ENCODE measurements around the gene UBE2H.
A peak's percentile ranks its signal among the peaks of the same experiment; 100 is the strongest.

Gene UBE2H

GRCh38 chr7:129882531-129882930, 70.2 kb downstream of the UBE2H start:
- Histone ChIP-seq H3K9ac (ENCODE audit: low read length in 5 of 5) (no peak overlapping the region), H3K9me3 (ENCODE audit: control insufficient read depth in 5 of 5, low read length in 5 of 5) (no peaks in the 10 kb centered on the region), H3K27ac (ENCODE audit: low read depth, low read length) (no peak overlapping the region), H3K27me3 (ENCODE audit: control insufficient read depth in 5 of 5, insufficient read depth in 4 of 5, low read length in 5 of 5) (no peaks in the 10 kb centered on the region), H3K36me3 (ENCODE audit: control insufficient read depth in 5 of 5, insufficient read depth in 5 of 5, low read length in 5 of 5) (peaks cover 0 to 12% (median 5%) of the 10 kb centered on the region in 5 donors), H3K4me3 (ENCODE audit: low read depth in 1 of 5, low read length in 5 of 5) (no peak overlapping the region), H3K4me1 (ENCODE audit: control insufficient read depth in 5 of 5, insufficient read depth in 5 of 5, low read length in 5 of 5) (peaks cover 0 to 23% (median 10%) of the 10 kb centered on the region in 5 donors)

- Histone ChIP-seq H3K27me3 (ENCODE audit: control insufficient read depth in 5 of 5, insufficient read depth in 4 of 5, low read length in 5 of 5) (no peaks in the 10 kb centered on the region), H3K27ac (ENCODE audit: low read depth, low read length) (peak overlapping the region; percentile 3), H3K36me3 (ENCODE audit: control insufficient read depth in 5 of 5, insufficient read depth in 5 of 5, low read length in 5 of 5) (peaks cover 0 to 9% (median 6%) of the 10 kb centered on the region in 5 donors), H3K9ac (ENCODE audit: low read length in 5 of 5) (no peak overlapping the region), H3K9me3 (ENCODE audit: control insufficient read depth in 5 of 5, low read length in 5 of 5) (no peaks in the 10 kb centered on the region), H3K4me1 (ENCODE audit: control insufficient read depth in 5 of 5, insufficient read depth in 5 of 5, low read length in 5 of 5) (peaks cover 2 to 37% (median 22%) of the 10 kb centered on the region in 5 donors), H3K4me3 (ENCODE audit: low read depth in 1 of 5, low read length in 5 of 5) (no peak overlapping the region)
These were observed 75.5 kb downstream of the UBE2H start for GRCh38 chr7:129877146-129877792.

GRCh38 chr7:129875745-129876411, 76.9 kb downstream of the UBE2H start:
- Histone ChIP-seq H3K27me3 (ENCODE audit: control insufficient read depth in 5 of 5, insufficient read depth in 4 of 5, low read length in 5 of 5) (no peaks in the 10 kb centered on the region), H3K4me3 (ENCODE audit: low read depth in 1 of 5, low read length in 5 of 5) (no peak overlapping the region), H3K27ac (ENCODE audit: low read depth, low read length) (no peak overlapping the region), H3K36me3 (ENCODE audit: control insufficient read depth in 5 of 5, insufficient read depth in 5 of 5, low read length in 5 of 5) (peaks cover 3 to 9% (median 6%) of the 10 kb centered on the region in 5 donors), H3K4me1 (ENCODE audit: control insufficient read depth in 5 of 5, insufficient read depth in 5 of 5, low read length in 5 of 5) (peaks cover 2 to 43% (median 27%) of the 10 kb centered on the region in 5 donors), H3K9me3 (ENCODE audit: control insufficient read depth in 5 of 5, low read length in 5 of 5) (no peaks in the 10 kb centered on the region), H3K9ac (ENCODE audit: low read length in 5 of 5) (no peak overlapping the region)

- Histone ChIP-seq H3K27me3 (ENCODE audit: control insufficient read depth in 5 of 5, insufficient read depth in 4 of 5, low read length in 5 of 5) (no peaks in the 10 kb centered on the region), H3K4me3 (ENCODE audit: low read depth in 1 of 5, low read length in 5 of 5) (no peak overlapping the region), H3K9ac (ENCODE audit: low read length in 5 of 5) (no peak overlapping the region), H3K4me1 (ENCODE audit: control insufficient read depth in 5 of 5, insufficient read depth in 5 of 5, low read length in 5 of 5) (peaks cover 2 to 44% (median 34%) of the 10 kb centered on the region in 5 donors), H3K27ac (ENCODE audit: low read depth, low read length) (no peak overlapping the region), H3K9me3 (ENCODE audit: control insufficient read depth in 5 of 5, low read length in 5 of 5) (no peaks in the 10 kb centered on the region), H3K36me3 (ENCODE audit: control insufficient read depth in 5 of 5, insufficient read depth in 5 of 5, low read length in 5 of 5) (peaks cover 3 to 9% (median 6%) of the 10 kb centered on the region in 5 donors)
These were observed 77.6 kb downstream of the UBE2H start for GRCh38 chr7:129875160-129875559.

- peaks cover 2 to 48% (median 39%) of the 10 kb centered on the region in 5 donors for H3K4me1 ChIP-seq (ENCODE audit: control insufficient read depth in 5 of 5, insufficient read depth in 5 of 5, low read length in 5 of 5)
These were observed 78.0 kb downstream of the UBE2H start for GRCh38 chr7:129874722-129875121.

GRCh38 chr7:129872054-129872453, 80.7 kb downstream of the UBE2H start:
- H3K36me3 ChIP-seq (ENCODE audit: control insufficient read depth in 5 of 5, insufficient read depth in 5 of 5, low read length in 5 of 5) = peaks cover 0 to 3% (median 3%) of the 10 kb centered on the region in 5 donors
- no peak overlapping the region for H3K27ac ChIP-seq (ENCODE audit: low read depth, low read length)
- H3K4me3 ChIP-seq (ENCODE audit: low read depth in 1 of 5, low read length in 5 of 5) = no peak overlapping the region
- H3K27me3 ChIP-seq (ENCODE audit: control insufficient read depth in 5 of 5, insufficient read depth in 4 of 5, low read length in 5 of 5) = no peaks in the 10 kb centered on the region
- H3K4me1 ChIP-seq (ENCODE audit: control insufficient read depth in 5 of 5, insufficient read depth in 5 of 5, low read length in 5 of 5) = peaks cover 0 to 44% (median 28%) of the 10 kb centered on the region in 5 donors
- no peak overlapping the region for H3K9ac ChIP-seq (ENCODE audit: low read length in 5 of 5)
- H3K9me3 ChIP-seq (ENCODE audit: control insufficient read depth in 5 of 5, low read length in 5 of 5) = no peaks in the 10 kb centered on the region

More at GRCh38 chr7:129874722-129875121, 78.0 kb downstream of the UBE2H start:
- no peak overlapping the region for H3K27ac ChIP-seq (ENCODE audit: low read depth, low read length)
- H3K27me3 ChIP-seq (ENCODE audit: control insufficient read depth in 5 of 5, insufficient read depth in 4 of 5, low read length in 5 of 5) = no peaks in the 10 kb centered on the region
- no peak overlapping the region for H3K4me3 ChIP-seq (ENCODE audit: low read depth in 1 of 5, low read length in 5 of 5)
- H3K9me3 ChIP-seq (ENCODE audit: control insufficient read depth in 5 of 5, low read length in 5 of 5) = no peaks in the 10 kb centered on the region
- peaks cover 3 to 9% (median 6%) of the 10 kb centered on the region in 5 donors for H3K36me3 ChIP-seq (ENCODE audit: control insufficient read depth in 5 of 5, insufficient read depth in 5 of 5, low read length in 5 of 5)
- no peak overlapping the region for H3K9ac ChIP-seq (ENCODE audit: low read length in 5 of 5)

- Histone ChIP-seq H3K27ac (ENCODE audit: low read depth, low read length) (peak overlapping the region; percentile 59), H3K9me3 (ENCODE audit: control insufficient read depth in 5 of 5, low read length in 5 of 5) (no peaks in the 10 kb centered on the region), H3K36me3 (ENCODE audit: control insufficient read depth in 5 of 5, insufficient read depth in 5 of 5, low read length in 5 of 5) (peaks cover 0 to 3% (median 3%) of the 10 kb centered on the region in 5 donors), H3K4me1 (ENCODE audit: control insufficient read depth in 5 of 5, insufficient read depth in 5 of 5, low read length in 5 of 5) (peaks cover 4 to 42% (median 32%) of the 10 kb centered on the region in 5 donors), H3K27me3 (ENCODE audit: control insufficient read depth in 5 of 5, insufficient read depth in 4 of 5, low read length in 5 of 5) (no peaks in the 10 kb centered on the region), H3K4me3 (ENCODE audit: low read depth in 1 of 5, low read length in 5 of 5) (no peak overlapping the region), H3K9ac (ENCODE audit: low read length in 5 of 5) (peak overlapping the region in 2 of 5 donors; percentile 12 to 47)
These were observed 82.1 kb downstream of the UBE2H start for GRCh38 chr7:129870668-129871067.

GRCh38 chr7:129866251-129866650, 86.5 kb downstream of the UBE2H start:
- H3K9ac ChIP-seq (ENCODE audit: low read length in 5 of 5) = peak overlapping the region in 1 of 5 donors; percentile 10
- peak overlapping the region; percentile 44 for H3K27ac ChIP-seq (ENCODE audit: low read depth, low read length)
- H3K27me3 ChIP-seq (ENCODE audit: control insufficient read depth in 5 of 5, insufficient read depth in 4 of 5, low read length in 5 of 5) = no peaks in the 10 kb centered on the region
- H3K4me3 ChIP-seq (ENCODE audit: low read depth in 1 of 5, low read length in 5 of 5) = no peak overlapping the region
- no peaks in the 10 kb centered on the region for H3K36me3 ChIP-seq (ENCODE audit: control insufficient read depth in 5 of 5, insufficient read depth in 5 of 5, low read length in 5 of 5)
- no peaks in the 10 kb centered on the region for H3K9me3 ChIP-seq (ENCODE audit: control insufficient read depth in 5 of 5, low read length in 5 of 5)
- H3K4me1 ChIP-seq (ENCODE audit: control insufficient read depth in 5 of 5, insufficient read depth in 5 of 5, low read length in 5 of 5) = peaks cover 6 to 74% (median 66%) of the 10 kb centered on the region in 5 donors

GRCh38 chr7:129865925-129866201, 86.9 kb downstream of the UBE2H start:
- H3K9me3 ChIP-seq (ENCODE audit: control insufficient read depth in 5 of 5, low read length in 5 of 5) = no peaks in the 10 kb centered on the region
- peak overlapping the region; percentile 44 for H3K27ac ChIP-seq (ENCODE audit: low read depth, low read length)
- peaks cover 6 to 74% (median 65%) of the 10 kb centered on the region in 5 donors for H3K4me1 ChIP-seq (ENCODE audit: control insufficient read depth in 5 of 5, insufficient read depth in 5 of 5, low read length in 5 of 5)
- H3K27me3 ChIP-seq (ENCODE audit: control insufficient read depth in 5 of 5, insufficient read depth in 4 of 5, low read length in 5 of 5) = no peaks in the 10 kb centered on the region
- H3K9ac ChIP-seq (ENCODE audit: low read length in 5 of 5) = no peak overlapping the region
- H3K36me3 ChIP-seq (ENCODE audit: control insufficient read depth in 5 of 5, insufficient read depth in 5 of 5, low read length in 5 of 5) = no peaks in the 10 kb centered on the region
- H3K4me3 ChIP-seq (ENCODE audit: low read depth in 1 of 5, low read length in 5 of 5) = no peak overlapping the region

GRCh38 chr7:129865093-129865924, 87.5 kb downstream of the UBE2H start:
- Histone ChIP-seq H3K27ac (ENCODE audit: low read depth, low read length) (peak overlapping the region; percentile 44), H3K36me3 (ENCODE audit: control insufficient read depth in 5 of 5, insufficient read depth in 5 of 5, low read length in 5 of 5) (no peaks in the 10 kb centered on the region), H3K9me3 (ENCODE audit: control insufficient read depth in 5 of 5, low read length in 5 of 5) (no peaks in the 10 kb centered on the region), H3K4me1 (ENCODE audit: control insufficient read depth in 5 of 5, insufficient read depth in 5 of 5, low read length in 5 of 5) (peaks cover 6 to 76% (median 64%) of the 10 kb centered on the region in 5 donors), H3K27me3 (ENCODE audit: control insufficient read depth in 5 of 5, insufficient read depth in 4 of 5, low read length in 5 of 5) (no peaks in the 10 kb centered on the region), H3K4me3 (ENCODE audit: low read depth in 1 of 5, low read length in 5 of 5) (no peak overlapping the region), H3K9ac (ENCODE audit: low read length in 5 of 5) (no peak overlapping the region)

Data from subcutaneous abdominal adipose tissue (tissue), 5 donors.